SK-N-SH (cell line): Measurements from ENCODE around the gene TRAPPC2L. TPM values are rescaled to one million over a fixed set of nuclear protein-coding genes. Genes with fewer than 3 reads are reported as not detected.

Source experiments
- CTCF ChIA-PET: fragments of 300-600, 350-600 bp; formaldehyde crosslinking; extraction: SDS; loops from one replicate; lab custom pipeline; 2021; lab: Yijun Ruan, JAX
- POLR2A ChIA-PET: fragments of 350-600 bp; sonication (Branson Sonifier 250); formaldehyde crosslinking; extraction: SDS; loops from one replicate; lab custom pipeline; 2020; ENCODE audit warnings: antibody characterized with exemption, inconsistent platforms; lab: Yijun Ruan, JAX
- DNase-seq: peaks from one replicate; pipeline ENCODE4 v3.0.0; 2012
- H2AFZ ChIP-seq: fragments of 200-600 bp; sonication (generic); 2 replicates; pipeline ENCODE4 v1.8.1; 2016; ENCODE audit warnings: antibody characterized with exemption, mild to moderate bottlenecking, low read depth
- H3F3A ChIP-seq: fragments of 200-600 bp; sonication (generic); replicated peaks from 2 replicates; pipeline ENCODE3; 2016; ENCODE audit warnings: antibody characterized with exemption, mild to moderate bottlenecking; ENCODE audit not compliant: insufficient read depth
- H3K27ac ChIP-seq, 2 experiments: fragments of 200-500 bp in 1 of 2; fragments of 200-600 bp in 1 of 2; sonication (Bioruptor generic) in 1 of 2; sonication (generic), shearing (Covaris generic) in 1 of 2; 2 replicates each; pipeline versions ENCODE4 v1.5.1 to v1.6.1; 2014 to 2016; ENCODE audit warnings: low read depth in 2 of 2, inconsistent platforms in 1 of 2, low read length in 1 of 2, mild to moderate bottlenecking in 1 of 2, mixed read lengths in 1 of 2
- H3K27me3 ChIP-seq: fragments of 200-600 bp; sonication (generic), shearing (Covaris generic); 2 replicates; pipeline ENCODE4 v1.6.1; 2016; ENCODE audit warnings: mixed run types; ENCODE audit not compliant: insufficient read depth
- H3K36me3 ChIP-seq, 2 experiments: fragments of 200-500 bp in 1 of 2; fragments of 200-600 bp in 1 of 2; sonication (Bioruptor generic) in 1 of 2; sonication (generic) in 1 of 2; replicated peaks in 1 of 2; 2 replicates each; pipeline versions ENCODE3 to v1.5.1; 2014 to 2016; ENCODE audit warnings: low read length in 1 of 2, mild to moderate bottlenecking in 1 of 2; ENCODE audit not compliant: insufficient read depth in 2 of 2, control insufficient read depth in 1 of 2
- H3K4me1 ChIP-seq, 2 experiments: fragments of 200-500 bp in 1 of 2; fragments of 200-600 bp in 1 of 2; sonication (Bioruptor generic) in 1 of 2; sonication (generic), shearing (Covaris generic) in 1 of 2; 2 replicates each; pipeline versions ENCODE4 v1.5.1 to v1.6.1; 2014 to 2016; ENCODE audit warnings: low read depth in 1 of 2, low read length in 1 of 2, mixed run types in 1 of 2; ENCODE audit not compliant: insufficient read depth in 2 of 2, control insufficient read depth in 1 of 2
- H3K4me2 ChIP-seq: fragments of 200-600 bp; sonication (generic), shearing (Covaris generic); 2 replicates; pipeline ENCODE4 v1.6.1; 2017; ENCODE audit warnings: mixed run types
- H3K4me3 ChIP-seq, 2 experiments: fragments of 200-500 bp in 1 of 2; fragments of 200-600 bp in 1 of 2; sonication (Bioruptor generic) in 1 of 2; sonication (generic), shearing (Covaris generic) in 1 of 2; 2 replicates each; pipeline versions ENCODE4 v1.5.1 to v1.8.1; 2014 to 2016; ENCODE audit warnings: low read depth in 2 of 2, inconsistent platforms in 1 of 2, low read length in 1 of 2, mild to moderate bottlenecking in 1 of 2, mixed read lengths in 1 of 2, moderate library complexity in 1 of 2
- H3K79me2 ChIP-seq: fragments of 200-600 bp; sonication (generic); 2 replicates; pipeline ENCODE4 v1.8.1; 2017; ENCODE audit warnings: mild to moderate bottlenecking; ENCODE audit not compliant: insufficient read depth
- H3K9ac ChIP-seq: fragments of 200-600 bp; sonication (generic); 2 replicates; pipeline ENCODE4 v1.6.1; 2017; ENCODE audit warnings: mixed run types
- H3K9me2 ChIP-seq: fragments of 200-600 bp; sonication (generic); 2 replicates; pipeline ENCODE4 v1.6.1; 2017; ENCODE audit warnings: mixed run types
- H3K9me3 ChIP-seq: fragments of 200-600 bp; sonication (generic); 2 replicates; pipeline ENCODE4 v1.6.1; 2017; ENCODE audit warnings: mixed run types, mild to moderate bottlenecking, moderate library complexity
- H4K20me1 ChIP-seq: fragments of 200-600 bp; sonication (generic); 2 replicates; pipeline ENCODE4 v1.6.1; 2017; ENCODE audit warnings: mild to moderate bottlenecking, mixed run types; ENCODE audit not compliant: insufficient read depth
- CTCF ChIP-seq: fragments of 200-600 bp; sonication (generic); IDR thresholded peaks from 2 replicates; pipeline ENCODE4 v1.6.1; 2017; ENCODE audit warnings: antibody characterized with exemption, mild to moderate bottlenecking, moderate library complexity
- ELF1 ChIP-seq: IDR thresholded peaks from 2 replicates; pipeline ENCODE4 v1.4.0; 2012
- FOSL2 ChIP-seq: IDR thresholded peaks from 2 replicates; pipeline ENCODE4 v1.4.0; 2012; ENCODE audit warnings: low read depth, mild to moderate bottlenecking, moderate library complexity, borderline replicate concordance
- FOXJ3 ChIP-seq: sonication (generic); formaldehyde crosslinking; IDR thresholded peaks from 2 replicates; pipeline ENCODE4 v1.5.1; 2020; ENCODE audit warnings: mild to moderate bottlenecking, missing genetic modification reagents
- GABPA ChIP-seq: IDR thresholded peaks from 2 replicates; pipeline ENCODE4 v1.4.0; 2012; ENCODE audit warnings: low read depth, mild to moderate bottlenecking
- MAX ChIP-seq: IDR thresholded peaks from 2 replicates; pipeline ENCODE4 v1.4.0; 2012; ENCODE audit warnings: low read depth
- NFIC ChIP-seq: IDR thresholded peaks from 2 replicates; pipeline ENCODE4 v1.4.0; 2012; ENCODE audit warnings: borderline replicate concordance
- NRF1 ChIP-seq: IDR thresholded peaks from 2 replicates; pipeline ENCODE4 v1.6.1; 2012; ENCODE audit warnings: low read depth, mild to moderate bottlenecking, low read length
- PBX3 ChIP-seq: IDR thresholded peaks from 2 replicates; pipeline ENCODE4; 2012
- RAD21 ChIP-seq: IDR thresholded peaks from 2 replicates; pipeline ENCODE4 v1.6.1; 2012; ENCODE audit warnings: mild to moderate bottlenecking, low read length
- RXRA ChIP-seq: IDR thresholded peaks from 2 replicates; pipeline ENCODE4 v1.4.0; 2012; ENCODE audit warnings: low read depth, mild to moderate bottlenecking, borderline replicate concordance
- SIN3A ChIP-seq: IDR thresholded peaks from 2 replicates; pipeline ENCODE4 v1.6.1; 2012; ENCODE audit warnings: low read depth, mild to moderate bottlenecking, low read length, moderate library complexity, borderline replicate concordance
- TAF1 ChIP-seq: IDR thresholded peaks from 2 replicates; pipeline ENCODE4 v1.6.1; 2012; ENCODE audit warnings: low read depth, mild to moderate bottlenecking, low read length, moderate library complexity, borderline replicate concordance
- TCF12 ChIP-seq: IDR thresholded peaks from 2 replicates; pipeline ENCODE4 v1.4.0; 2012
- USF2 ChIP-seq: fragments of 150-350 bp; IDR thresholded peaks from 2 replicates; pipeline ENCODE4 v1.6.1; 2017; ENCODE audit warnings: antibody characterized with exemption, low read length, low read depth, borderline replicate concordance
- ZBTB33 ChIP-seq: IDR thresholded peaks from 2 replicates; pipeline ENCODE4 v1.4.0; 2012; ENCODE audit warnings: low read depth, borderline replicate concordance
- WGBS: methylation state at CpG from one replicate; pipeline ENCODE4 v1.1.6; 2017; ENCODE audit warnings: low lambda C conversion rate; 5-methylcytosine and 5-hydroxymethylcytosine counted together
- polyA plus RNA-seq, 3 experiments: library from polyadenylated mRNA; depleted of rRNA; stranded (reverse); fragments of >200 nt; gene quantifications; 2 replicates each; pipeline ENCODE4 v1.2.3, GENCODE V29; 2012

TRAPPC2L gene
- polyA plus RNA-seq, 1 of the 3 experiments (the other 2 are of a cell fraction) = 73.9 TPM

- TF ChIP-seq NFIC (no peak), MAX (no peak), GABPA (no peak), NRF1 (no peak), SIN3A (no peak), FOSL2 (no peak), FOXJ3 (no peak), USF2 (no peak), RXRA (no peak), PBX3 (no peak)
- TF ChIP-seq, all 33 proteins: peak for 0
- Histone ChIP-seq H3F3A (peaks cover 25% of the 10 kb centered on the region), H3K27ac (no peak overlapping the region; a peak in 1 of 4 replicates), H3K9ac (no peak overlapping the region), H3K9me3 (no peaks in the 10 kb centered on the region), H3K9me2 (no peaks in the 10 kb centered on the region), H4K20me1 (peaks cover 25% of the 10 kb centered on the region), H3K4me2 (peak overlapping the region; percentile 98; the same call in 1 of the 2 replicates), H3K36me3 (peaks cover 0 to 32% of the 10 kb centered on the region in 2 experiments), H3K79me2 (peaks cover 20% of the 10 kb centered on the region), H3K27me3 (no peaks in the 10 kb centered on the region), H3K4me3 (no peak overlapping the region), H2AFZ (no peak overlapping the region), H3K4me1 (peaks cover 10 to 29% of the 10 kb centered on the region in 2 experiments; a peak in 2 of 4 replicates)
- DNase-seq = no peak
- ChIA-PET CTCF (interaction anchor here (0.9 to 9.1 kb wide), 6 partner anchors 9 to 360 kb away, joined by 3 to 82 read pairs (median 11); partner anchors contain the start of genes CDH15, GALNS and TRAPPC2L), POLR2A (interaction anchor here (0.9 to 1.0 kb wide), 2 partner anchors 11 to 17 kb away, joined by 3 to 4 read pairs; no protein-coding TSS in a partner anchor)
- 86% methylated on average over 2 of the region's 10 CpGs for WGBS
These were observed 47.2 kb upstream of the TRAPPC2L start for GRCh38 chr16:88809676-88810165.

- peak overlapping the region in 1 of 2 experiments; percentile 79; a peak in 3 of 4 replicates for H3K27ac ChIP-seq
- H3K4me1 ChIP-seq = peaks cover 10 to 23% of the 10 kb centered on the region in 2 experiments; a peak in 2 of 4 replicates
- no peaks in the 10 kb centered on the region for H3K9me2 ChIP-seq
- H3K27me3 ChIP-seq = no peaks in the 10 kb centered on the region
- no peak overlapping the region for H2AFZ ChIP-seq
- no peak for DNase-seq
- peaks cover 14% of the 10 kb centered on the region for H3K79me2 ChIP-seq
- H3K4me3 ChIP-seq = peak overlapping the region; percentile 73 to 74
- peak overlapping the region; percentile 78 for H3K9ac ChIP-seq
- peaks cover 25% of the 10 kb centered on the region for H4K20me1 ChIP-seq
- H3K4me2 ChIP-seq = peak overlapping the region; percentile 98
- H3K9me3 ChIP-seq = no peaks in the 10 kb centered on the region
- 57% methylated on average over 10 of the region's 12 CpGs for WGBS
- ChIA-PET CTCF (interaction anchor here (1.0 to 9.1 kb wide), 6 partner anchors 10 to 406 kb away, joined by 3 to 82 read pairs (median 12); partner anchors contain the start of genes CDH15, GALNS and TRAPPC2L), POLR2A (interaction anchor here (1.0 kb wide), 1 partner anchor 11 kb away, joined by 3 read pairs; no protein-coding TSS in a partner anchor)
- peaks cover 25% of the 10 kb centered on the region for H3F3A ChIP-seq
- peaks cover 0 to 32% of the 10 kb centered on the region in 2 experiments for H3K36me3 ChIP-seq
- TF ChIP-seq CTCF (no peak), ZBTB33 (no peak), FOXJ3 (no peak), ELF1 (no peak), RAD21 (no peak), FOSL2 (no peak), TCF12 (no peak), TAF1 (no peak)
These were observed 46.6 kb upstream of the TRAPPC2L start for GRCh38 chr16:88810166-88810911.
